ENCODE measurements around the gene ATAD3A.
"Not testable (repeated sequence)": the region's sequence is repeated elsewhere in the genome, so short reads cannot be mapped to it uniquely, and the experiment has no call there.

DNA sequence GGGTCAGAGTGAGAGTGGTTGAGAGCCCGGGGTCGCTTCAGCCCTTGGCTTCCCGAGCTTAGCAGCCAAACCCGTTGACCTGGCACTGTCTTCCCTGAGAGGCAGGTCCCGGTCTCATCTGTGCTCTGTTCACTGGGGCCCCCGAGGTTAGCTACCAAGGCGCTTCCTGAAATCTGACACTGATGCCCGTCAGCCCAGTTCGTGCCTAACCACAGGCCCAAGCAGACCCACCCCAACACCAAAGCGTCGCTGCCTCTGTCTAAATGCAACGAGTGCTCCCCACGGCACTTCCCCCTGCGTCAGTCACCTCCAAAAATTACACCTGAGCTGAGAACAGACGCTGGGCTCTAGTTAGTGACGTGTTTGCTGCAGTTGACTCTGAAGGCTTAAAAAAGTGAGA, 2.4 kb downstream of the ATAD3A start:
- TF ChIP-seq, protein P1, sequence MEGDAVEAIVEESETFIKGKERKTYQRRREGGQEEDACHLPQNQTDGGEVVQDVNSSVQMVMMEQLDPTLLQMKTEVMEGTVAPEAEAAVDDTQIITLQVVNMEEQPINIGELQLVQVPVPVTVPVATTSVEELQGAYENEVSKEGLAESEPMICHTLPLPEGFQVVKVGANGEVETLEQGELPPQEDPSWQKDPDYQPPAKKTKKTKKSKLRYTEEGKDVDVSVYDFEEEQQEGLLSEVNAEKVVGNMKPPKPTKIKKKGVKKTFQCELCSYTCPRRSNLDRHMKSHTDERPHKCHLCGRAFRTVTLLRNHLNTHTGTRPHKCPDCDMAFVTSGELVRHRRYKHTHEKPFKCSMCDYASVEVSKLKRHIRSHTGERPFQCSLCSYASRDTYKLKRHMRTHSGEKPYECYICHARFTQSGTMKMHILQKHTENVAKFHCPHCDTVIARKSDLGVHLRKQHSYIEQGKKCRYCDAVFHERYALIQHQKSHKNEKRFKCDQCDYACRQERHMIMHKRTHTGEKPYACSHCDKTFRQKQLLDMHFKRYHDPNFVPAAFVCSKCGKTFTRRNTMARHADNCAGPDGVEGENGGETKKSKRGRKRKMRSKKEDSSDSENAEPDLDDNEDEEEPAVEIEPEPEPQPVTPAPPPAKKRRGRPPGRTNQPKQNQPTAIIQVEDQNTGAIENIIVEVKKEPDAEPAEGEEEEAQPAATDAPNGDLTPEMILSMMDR (IDR thresholded peaks at IDR 0.05) = not testable (repeated sequence)
- not testable (repeated sequence) for TF ChIP-seq POLR2AphosphoS5 (IDR thresholded peaks at IDR 0.05; ENCODE audit: insufficient read depth in 1 of 2, low read depth in 1 of 2)

Data from vagina (tissue), 2 donors.